Measurements from ENCODE around the gene MB.
A peak's percentile ranks its signal among the peaks of the same experiment; 100 is the strongest.

Gene MB

DNA sequence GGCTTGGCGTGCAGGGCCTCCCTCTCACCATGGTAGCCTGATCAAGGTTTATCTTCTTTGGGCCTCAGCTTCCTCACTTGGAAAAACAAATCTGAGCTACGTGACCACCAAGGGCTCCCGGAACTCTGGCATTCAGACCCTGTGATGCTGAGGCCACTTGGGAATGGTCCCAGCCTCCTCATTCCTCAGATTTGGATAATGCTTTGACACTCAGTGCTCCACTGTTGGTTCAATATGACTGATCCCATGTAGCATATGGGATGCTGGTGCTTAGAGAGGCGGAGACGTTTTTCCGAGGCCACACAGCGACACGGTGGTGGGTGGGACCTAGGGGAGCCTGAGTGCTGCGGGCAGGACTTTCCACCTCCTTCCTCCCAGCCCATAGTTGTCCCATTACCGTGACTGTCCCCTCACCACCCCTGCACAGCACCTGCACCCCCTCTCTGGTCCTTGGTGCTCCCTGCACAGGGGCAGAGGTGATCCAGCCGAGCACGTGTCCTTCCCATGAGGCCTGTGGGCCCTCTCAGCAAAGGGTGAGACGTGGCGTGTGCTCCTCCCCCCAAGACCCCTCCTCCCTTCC is 23.1 kb downstream of the MB start:
- DNase-seq (ENCODE audit: low spot score): no peak

DNA sequence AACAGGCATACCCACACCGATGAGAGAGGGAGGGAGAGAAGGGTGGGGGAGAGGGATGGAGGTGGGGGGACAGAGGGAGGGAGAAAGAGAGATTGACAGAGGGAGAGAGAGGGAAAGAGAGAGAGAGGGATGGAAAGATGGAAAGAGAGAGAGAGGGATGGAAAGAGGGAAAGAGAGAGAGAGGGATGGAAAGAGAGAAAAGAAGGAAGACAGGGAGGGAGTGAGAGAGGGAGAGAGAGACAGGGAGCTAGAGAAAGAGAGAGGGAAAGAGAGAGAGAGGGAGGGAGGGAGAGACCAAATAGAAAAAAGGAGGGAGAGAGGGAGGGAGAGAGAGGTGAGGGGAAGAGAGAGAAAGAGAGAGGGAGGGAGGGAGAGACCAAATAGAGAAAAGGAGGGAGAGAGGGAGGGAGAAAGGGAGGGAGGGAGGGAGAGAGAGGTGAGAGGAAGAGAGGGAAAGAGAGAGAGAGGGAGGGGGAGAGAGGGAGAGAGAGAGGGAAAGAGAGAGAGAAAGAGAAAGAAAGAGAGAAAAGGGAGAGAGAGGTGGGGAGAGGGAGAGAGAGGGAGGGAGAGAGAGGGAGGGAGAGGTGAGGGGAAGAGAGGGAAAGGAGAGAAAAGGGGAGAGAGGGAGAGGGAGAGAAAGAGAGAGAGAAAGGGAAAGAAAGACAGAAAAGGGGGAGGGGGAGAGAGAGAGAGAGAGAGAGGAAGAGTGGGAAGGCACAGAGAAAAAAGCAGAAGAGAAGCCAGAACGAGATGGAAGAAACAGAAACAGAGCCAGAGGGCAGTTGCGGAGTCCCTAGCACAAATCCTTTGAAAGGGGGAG is 23.8 kb downstream of the MB start:
- no peak for DNase-seq (ENCODE audit: low spot score)

DNA sequence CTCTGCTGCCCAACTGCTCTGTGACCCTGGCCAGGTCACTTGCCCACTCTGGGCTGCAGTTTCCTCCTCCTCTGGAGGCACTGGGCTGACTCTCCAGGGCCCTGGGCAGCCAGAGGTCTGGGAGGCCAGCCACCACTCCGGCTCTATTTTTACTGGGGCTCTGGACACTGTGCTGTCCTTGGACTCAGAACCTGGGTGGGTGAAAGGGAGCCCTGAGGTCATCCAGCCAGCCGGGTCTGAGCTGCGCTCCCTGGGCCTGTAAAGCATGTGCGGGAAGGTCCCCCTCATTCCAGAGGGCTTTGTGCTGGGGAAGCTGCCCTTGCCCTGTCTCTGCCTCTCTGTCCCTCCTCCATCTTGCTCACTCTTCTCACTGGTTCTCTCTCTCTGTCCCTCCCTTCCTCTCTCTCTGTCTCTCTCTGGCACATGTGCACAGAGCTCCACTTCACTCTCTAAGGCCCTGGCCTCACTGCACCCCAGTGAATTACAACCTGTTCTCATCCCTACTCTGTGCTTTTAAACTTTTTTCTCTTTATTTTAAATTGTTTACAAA is 24.6 kb downstream of the MB start:
- no peak for DNase-seq (ENCODE audit: low spot score)

DNA sequence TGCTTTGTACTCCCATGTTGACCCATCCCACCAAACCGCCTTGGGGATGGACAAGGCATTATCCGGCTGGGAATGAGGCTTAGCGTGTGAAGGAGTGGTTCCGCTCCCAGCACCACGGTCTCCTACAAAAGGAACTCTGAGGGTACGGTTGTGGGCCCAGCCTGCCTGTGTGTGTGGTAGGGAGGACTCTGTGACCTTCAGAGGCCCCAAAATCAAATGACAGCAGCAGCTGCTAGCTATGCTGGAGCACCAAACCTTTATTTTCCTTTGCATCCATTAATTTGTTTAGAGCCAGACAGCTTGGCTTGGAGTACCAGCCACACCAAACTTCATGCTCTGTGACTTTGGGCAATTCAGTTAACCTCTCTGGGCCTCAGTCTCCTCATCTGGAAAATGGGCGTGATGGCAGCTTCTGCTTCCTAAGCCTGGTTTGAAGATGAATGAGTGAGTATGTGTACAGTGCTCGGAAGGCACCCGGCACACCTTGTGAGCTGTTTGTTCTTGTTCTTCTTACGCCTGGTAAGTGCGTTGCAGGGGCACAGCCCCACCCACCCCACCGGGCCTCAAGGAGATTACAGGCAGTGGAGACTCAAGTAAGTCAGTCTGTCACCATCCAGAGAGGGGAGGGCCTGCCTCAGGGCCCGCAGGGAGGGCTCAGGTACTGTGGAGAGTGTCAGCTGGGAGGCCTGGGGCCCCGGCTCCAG is 25.3 kb downstream of the MB start:
- DNase-seq (ENCODE audit: low spot score): no peak

DNA sequence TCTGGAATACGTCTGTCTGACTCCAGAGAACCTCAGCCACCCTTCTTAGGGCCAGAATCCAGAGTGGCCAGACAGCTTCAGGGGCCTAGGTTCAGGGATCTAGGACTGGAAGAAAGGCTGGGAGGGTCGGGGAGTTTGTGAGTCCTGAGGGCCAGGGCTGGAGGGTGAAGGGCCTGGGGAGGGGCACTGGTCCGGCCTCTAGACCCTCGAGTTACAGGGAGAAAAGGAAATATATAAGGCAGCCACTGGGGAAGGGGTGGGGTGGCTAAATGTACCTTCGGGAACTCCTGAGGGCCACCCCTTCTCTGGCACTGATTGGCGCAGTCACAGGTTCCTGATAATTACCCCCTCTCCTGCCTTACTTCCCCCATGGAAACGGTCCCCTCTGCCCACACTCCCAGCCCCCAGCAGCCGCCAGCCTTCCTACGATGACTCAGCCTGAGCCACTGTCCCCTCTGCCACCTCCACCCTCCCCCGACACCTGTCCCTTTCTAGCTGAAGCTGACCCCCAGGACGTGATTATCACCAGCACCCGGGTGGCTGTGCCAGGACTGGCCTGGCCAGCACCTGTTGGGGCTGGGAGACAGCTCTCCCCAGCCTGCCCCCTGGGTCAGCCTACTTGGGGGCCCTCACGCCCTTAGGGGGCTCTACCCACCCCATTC is 26.4 kb downstream of the MB start:
- no peak for DNase-seq (ENCODE audit: low spot score)

DNA sequence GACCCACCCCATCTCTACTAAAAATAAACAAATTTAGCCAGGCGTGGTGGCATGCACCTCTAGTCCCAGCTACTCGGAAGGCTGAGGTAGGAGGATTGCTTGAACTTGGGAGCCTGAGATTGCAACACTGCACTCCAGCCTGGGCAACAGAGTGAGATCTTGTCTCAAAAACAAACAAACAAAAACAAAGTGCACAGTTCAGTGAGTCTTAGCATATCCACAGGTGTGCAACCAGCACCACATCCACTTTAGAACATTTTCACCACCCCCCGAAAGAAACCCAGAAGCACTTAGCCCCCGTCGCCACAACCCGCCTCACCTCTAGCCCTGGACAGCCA is 27.4 kb downstream of the MB start:
- no peak for DNase-seq (ENCODE audit: low spot score)

- DNase-seq (ENCODE audit: low spot score): peak; percentile 87
Observed at GRCh38 chr22:35589071-35589755, 27.9 kb downstream of the MB start.

DNA sequence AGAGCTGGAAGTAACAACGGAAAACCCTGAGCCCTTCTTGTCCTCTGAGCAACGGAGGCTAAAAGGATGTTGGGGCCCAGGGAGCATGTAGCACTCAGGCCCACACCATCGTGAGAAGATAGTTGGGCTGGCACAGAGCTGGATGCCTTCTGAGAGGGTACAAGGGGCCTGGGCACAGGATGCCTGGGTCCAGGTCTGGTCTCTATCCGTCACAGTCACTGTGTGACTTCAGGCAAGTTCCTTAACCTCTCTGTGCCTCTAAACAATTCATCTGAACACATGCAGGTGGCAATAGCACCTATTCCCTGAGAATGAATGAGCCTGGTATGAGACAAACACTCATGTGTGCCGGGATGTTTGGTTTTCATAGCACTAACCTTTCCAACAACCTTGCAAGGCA is 29.2 kb downstream of the MB start:
- DNase-seq (ENCODE audit: low spot score): no peak

DNA sequence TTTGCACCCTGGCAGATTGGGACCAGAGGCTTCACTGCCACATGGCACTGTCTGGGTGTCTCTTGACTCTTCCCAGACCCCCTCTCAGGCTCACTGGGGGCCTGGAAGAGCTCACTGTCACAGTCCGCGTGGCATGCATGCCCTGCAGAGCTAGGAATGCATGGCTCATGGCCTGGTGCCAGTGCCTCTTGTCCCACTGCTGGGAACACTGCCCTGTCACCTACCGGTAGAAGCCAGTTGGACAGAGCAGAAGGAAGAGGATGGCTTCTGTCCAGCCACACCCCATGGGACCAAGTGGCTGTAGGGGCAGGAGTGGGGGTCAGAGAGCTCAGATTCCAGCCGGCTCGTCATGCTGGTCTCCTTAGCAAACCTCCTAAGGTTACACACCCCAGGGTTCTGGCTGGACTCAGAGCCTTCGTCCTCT is 29.7 kb downstream of the MB start:
- no peak for DNase-seq (ENCODE audit: low spot score)

DNA sequence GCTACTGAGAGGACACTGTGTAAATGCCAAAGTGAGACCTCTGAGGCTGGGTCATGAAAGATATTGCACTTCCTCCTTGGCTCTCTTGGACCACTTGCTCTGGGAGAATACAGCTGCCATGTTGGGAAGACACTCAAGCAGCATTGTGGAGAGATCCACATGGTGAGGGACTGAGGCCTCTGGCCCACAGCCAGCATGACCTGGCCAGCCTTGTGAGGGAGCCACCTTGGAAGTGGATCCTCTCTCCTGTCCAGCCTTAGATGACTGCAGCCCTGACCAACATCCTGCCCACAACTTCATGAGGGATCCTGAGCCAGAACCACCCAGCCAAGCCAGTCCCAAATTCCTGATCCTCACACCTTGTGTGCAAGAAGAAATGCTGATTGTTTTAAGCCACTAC is 30.4 kb downstream of the MB start:
- DNase-seq (ENCODE audit: low spot score): no peak

DNA sequence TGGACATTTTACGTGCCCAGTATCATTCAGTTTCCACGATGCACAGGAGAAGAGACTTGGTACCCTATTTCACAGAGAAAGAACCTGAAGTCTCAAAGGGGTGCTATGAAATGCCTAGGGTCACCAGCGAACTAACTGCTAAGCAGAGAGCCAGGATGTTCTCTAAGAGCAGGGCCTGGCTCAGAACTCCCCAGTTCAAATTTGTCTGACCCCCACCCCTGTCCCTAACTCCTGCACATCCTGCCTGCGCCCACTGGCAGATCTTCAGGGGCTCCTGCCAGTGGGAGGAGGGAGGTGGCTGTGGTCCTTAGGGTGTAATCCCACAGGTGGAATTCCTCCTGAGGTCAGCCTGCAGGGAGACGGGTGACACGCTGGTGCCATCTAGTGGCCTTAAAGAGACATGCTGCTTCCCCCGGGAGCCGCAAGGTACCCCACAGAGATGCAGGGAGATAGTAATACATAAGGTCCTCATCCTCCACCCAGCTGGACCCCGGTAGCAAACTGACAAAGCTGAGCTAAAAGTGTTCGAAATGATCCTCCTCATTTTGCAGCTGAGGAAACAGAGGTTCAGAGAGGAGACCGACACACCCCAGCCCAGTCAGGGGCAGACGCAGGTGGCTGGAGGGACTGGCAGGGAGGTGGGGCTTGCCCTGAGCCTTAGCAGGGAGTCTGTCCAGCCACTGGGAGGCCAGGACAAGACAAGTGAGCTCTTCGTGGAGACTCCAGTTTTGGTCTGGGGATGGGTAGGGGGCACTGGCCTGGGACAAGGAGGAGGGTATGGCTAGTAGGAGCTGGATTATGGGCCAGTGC is 34.1 kb downstream of the MB start:
- DNase-seq (ENCODE audit: low spot score): peak; percentile 88

DNA sequence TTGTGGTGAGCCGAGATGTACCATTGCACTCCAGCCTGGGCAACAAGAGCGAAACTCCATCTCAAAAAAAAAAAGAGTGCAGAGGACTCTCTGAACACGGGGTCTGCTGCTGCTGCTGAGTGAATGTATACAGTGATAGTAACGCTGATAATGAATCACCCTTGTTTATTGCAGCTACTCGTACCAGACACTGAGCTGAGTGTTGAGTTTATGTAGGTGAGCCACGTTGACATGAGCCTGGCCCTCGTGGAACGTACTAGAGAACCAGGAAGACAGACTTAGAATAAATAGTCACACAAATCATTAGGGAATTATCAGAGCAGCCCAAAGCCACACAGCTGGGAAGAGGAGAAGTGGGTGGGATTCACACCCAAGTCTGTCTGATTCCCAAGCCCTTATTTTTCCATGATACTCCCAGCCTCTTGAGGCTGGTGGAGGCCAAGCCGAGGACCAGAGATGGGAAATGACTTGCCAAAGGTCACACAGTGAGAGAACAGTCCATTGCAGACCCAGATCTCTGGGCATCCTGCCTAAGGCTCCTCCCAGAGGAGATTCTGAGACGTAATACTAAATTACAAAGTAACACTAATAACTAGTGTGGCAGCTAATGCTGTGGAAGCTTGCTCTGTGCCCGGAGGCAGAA is 34.8 kb downstream of the MB start:
- no peak for DNase-seq (ENCODE audit: low spot score)

GRCh38 chr22:35581023-35581413 is 36.1 kb downstream of the MB start:
- DNase-seq (ENCODE audit: low spot score): no peak

DNA sequence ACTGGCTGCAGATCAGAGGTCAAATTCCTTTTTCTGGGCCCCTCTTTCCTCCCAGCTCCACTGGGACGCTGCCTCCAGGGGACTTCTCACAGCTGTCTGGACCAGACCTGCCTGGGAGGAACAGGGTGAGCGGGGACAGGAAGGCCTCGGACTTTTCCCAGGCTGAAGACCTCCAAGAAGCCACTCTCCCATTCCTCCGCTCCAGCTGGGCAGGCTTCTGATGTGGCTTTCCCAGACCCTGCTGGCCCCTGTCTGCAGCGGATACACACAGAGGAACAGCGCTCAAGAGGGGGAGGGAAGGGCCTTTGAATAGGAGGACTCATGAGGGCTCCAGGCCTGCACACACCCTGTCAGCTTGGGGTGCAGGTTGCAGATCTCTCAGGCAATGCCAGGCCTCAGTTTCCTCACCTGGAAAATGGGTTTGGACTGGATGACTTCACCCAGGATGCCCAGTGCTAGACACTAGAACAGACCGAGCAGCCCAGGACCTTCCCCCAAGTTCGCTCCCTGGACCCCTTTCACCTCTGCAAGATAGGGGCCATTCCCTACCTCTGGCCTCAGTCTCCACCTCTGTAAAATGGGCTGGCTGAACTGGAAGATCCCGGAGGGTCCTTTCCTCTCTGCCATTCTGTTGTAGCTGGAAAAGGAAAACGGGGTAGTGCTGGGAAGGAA is 36.6 kb downstream of the MB start:
- no peak for DNase-seq (ENCODE audit: low spot score)

GRCh38 chr22:35578836-35579575 is 38.1 kb downstream of the MB start:
- no peak for DNase-seq (ENCODE audit: low spot score)

GRCh38 chr22:35577799-35578659 is 39.1 kb downstream of the MB start:
- DNase-seq (ENCODE audit: low spot score): no peak

GRCh38 chr22:35576671-35577070 is 40.5 kb downstream of the MB start:
- no peak for DNase-seq (ENCODE audit: low spot score)

DNA sequence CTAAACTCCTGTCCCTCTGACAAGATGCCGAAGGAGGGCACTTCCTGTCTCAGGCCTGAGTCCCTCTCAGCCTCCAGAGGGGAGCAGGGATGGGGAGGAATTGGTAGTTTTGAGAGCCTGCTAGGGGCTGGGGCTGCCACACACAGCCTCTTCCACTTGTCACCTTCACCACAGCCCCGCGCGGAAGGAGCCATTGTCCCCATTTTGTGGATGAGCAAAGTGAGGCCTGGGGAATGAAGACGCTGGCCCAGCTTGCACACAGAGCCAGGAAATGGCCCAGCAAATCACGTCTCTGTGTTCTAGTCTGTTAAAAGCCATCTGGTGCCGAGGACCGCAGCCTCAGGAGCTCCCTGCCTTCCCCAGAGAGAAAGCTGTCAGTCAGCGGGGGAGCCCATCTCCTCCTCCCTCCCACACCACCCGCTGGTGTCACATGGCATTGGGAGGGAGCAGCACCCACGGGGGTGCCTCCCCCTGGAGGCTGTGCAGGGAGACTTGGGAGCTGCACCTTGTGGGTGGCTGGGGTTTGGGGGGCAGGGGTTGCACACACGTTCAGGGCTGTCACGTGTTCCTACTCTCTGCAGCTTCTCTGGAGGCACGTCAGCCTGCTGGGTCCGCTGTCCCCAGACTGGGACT is 41.9 kb downstream of the MB start:
- DNase-seq (ENCODE audit: low spot score): no peak
